Kidney epithelial cell (primary cell): ENCODE data around the gene LPCAT1. TPM values are rescaled to one million over a fixed set of nuclear protein-coding genes. Genes with fewer than 3 reads are reported as not detected.
A peak's percentile ranks its signal among the peaks of the same experiment; 100 is the strongest.

Experiments used
- DNase-seq: peaks from one replicate; pipeline ENCODE4 v3.0.0-alpha.2; 2010; ENCODE audit warnings: low read depth
- H3K27me3 ChIP-seq: 2 replicates; pipeline ENCODE4 v1.6.0; 2011; ENCODE audit warnings: low read length; ENCODE audit not compliant: control insufficient read depth, insufficient read depth
- H3K36me3 ChIP-seq: 2 replicates; pipeline ENCODE4 v1.5.1; 2011; ENCODE audit warnings: low read length; ENCODE audit not compliant: control insufficient read depth, insufficient read depth
- H3K4me3 ChIP-seq: 2 replicates; pipeline ENCODE4 v1.5.1; 2011; ENCODE audit warnings: low read depth, mild to moderate bottlenecking, control low read depth, low read length
- total RNA-seq: library from RNA; depleted of rRNA; stranded (reverse); fragments of >200 nt; gene quantifications from 2 replicates; pipeline ENCODE4 v1.2.3, GENCODE V29; 2015
- TF ChIP-seq, protein P1 (sequence below): IDR thresholded peaks from 2 replicates; pipeline ENCODE4 v1.5.1; 2011; ENCODE audit warnings: mild to moderate bottlenecking, moderate library complexity, low read length, control low read depth, inconsistent platforms; ENCODE audit not compliant: insufficient read depth, poor library complexity, severe bottlenecking

The LPCAT1 gene
- total RNA-seq, 1 donor from 2014 or later, result 87.6 TPM

DNA sequence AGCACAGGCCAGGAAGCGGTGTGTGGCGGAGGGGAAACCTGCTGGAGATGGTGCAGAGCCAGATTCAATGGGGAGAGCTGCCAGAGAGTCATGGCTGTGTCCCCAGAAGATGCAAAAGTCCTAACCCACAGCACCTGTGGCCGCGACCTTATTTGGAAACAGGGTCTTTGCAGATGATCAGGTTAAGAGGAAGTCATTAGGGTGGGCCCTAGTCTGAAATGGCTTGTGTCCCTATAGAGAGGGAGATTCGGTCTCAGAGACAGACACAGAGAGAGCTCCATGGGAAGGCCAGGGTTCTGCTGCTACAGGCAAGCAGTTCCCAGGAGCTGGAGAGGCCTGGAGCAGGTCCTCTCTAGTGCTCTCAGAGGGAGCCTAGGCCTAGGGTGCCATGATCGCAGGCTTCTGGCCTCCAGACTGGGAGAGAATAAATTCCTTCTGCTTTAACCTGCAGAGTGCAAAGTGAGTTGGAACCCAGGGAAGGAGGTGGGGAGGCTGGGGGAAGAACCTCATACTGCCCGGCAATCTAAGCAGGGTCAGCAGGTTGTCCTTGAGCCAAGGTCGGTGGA, 1.9 kb upstream of the LPCAT1 start:
- no peak for DNase-seq
- no peaks in the 10 kb centered on the region for H3K27me3 ChIP-seq
- H3K4me3 ChIP-seq, result no peak overlapping the region
- H3K36me3 ChIP-seq, result no peaks in the 10 kb centered on the region
- TF ChIP-seq, protein P1, sequence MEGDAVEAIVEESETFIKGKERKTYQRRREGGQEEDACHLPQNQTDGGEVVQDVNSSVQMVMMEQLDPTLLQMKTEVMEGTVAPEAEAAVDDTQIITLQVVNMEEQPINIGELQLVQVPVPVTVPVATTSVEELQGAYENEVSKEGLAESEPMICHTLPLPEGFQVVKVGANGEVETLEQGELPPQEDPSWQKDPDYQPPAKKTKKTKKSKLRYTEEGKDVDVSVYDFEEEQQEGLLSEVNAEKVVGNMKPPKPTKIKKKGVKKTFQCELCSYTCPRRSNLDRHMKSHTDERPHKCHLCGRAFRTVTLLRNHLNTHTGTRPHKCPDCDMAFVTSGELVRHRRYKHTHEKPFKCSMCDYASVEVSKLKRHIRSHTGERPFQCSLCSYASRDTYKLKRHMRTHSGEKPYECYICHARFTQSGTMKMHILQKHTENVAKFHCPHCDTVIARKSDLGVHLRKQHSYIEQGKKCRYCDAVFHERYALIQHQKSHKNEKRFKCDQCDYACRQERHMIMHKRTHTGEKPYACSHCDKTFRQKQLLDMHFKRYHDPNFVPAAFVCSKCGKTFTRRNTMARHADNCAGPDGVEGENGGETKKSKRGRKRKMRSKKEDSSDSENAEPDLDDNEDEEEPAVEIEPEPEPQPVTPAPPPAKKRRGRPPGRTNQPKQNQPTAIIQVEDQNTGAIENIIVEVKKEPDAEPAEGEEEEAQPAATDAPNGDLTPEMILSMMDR, result no peak

DNA sequence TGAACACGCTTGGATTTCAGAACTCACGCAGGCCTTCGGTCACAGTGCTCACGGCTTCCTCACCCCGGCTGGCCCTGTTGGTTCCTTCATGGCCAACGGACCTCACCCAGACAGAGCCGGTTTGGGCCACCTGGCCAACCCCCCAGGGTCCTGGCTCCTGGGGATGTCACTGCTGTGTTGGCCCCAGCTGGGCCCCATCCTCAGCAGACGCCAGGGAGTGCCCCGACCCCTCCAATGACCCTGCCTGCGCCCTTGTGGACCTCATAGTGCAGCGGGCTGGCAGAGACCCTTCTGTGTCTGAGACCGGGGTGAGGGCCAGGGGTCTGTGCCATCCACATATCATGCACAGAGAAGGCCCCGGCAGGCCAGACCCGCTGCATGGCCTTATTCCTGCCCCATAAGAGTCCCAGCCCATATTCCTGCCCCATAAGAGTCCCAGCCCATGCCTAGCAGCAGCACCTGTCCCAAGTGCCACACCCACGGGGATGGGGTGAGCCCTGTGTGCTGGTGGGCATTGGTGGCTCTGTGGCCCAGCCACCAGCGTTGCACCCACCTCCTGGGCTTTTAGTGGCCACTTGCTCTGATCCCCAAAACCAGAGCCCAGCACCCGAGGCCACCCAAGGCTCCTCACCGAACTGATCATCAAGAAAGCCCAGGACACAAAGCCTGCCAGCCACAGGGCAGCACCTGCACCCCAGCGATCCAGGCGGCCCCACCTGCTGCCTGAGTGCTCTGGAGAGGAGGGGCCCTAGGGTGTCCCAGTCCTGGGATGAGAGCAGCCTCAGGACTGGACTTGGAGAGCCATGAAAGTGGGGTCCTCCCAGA, 1.3 kb upstream of the LPCAT1 start:
- no peak overlapping the region for H3K4me3 ChIP-seq
- H3K27me3 ChIP-seq, result no peaks in the 10 kb centered on the region
- TF ChIP-seq, protein P1, result no peak
- DNase-seq, result no peak
- no peaks in the 10 kb centered on the region for H3K36me3 ChIP-seq

DNA sequence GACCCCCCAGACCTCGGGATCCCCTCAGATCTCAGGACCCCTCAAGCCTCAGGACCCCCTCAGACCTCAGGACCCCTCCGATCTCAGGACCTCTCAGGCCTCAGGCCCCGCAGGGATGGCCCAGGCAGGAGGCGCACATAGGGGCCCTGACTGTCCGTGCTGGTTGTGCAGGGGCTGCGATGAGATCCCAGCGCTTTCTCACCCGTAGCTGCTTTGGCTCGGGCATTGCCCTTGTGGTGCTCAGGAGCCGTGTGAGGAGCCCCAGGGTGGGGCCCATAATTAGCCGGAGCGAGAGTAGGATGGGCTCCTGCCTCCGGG, 680 bp upstream of the LPCAT1 start:
- H3K36me3 ChIP-seq, result peaks cover 2% of the 10 kb centered on the region
- peak overlapping the region; percentile 71 for H3K4me3 ChIP-seq
- TF ChIP-seq, protein P1, result no peak

DNA sequence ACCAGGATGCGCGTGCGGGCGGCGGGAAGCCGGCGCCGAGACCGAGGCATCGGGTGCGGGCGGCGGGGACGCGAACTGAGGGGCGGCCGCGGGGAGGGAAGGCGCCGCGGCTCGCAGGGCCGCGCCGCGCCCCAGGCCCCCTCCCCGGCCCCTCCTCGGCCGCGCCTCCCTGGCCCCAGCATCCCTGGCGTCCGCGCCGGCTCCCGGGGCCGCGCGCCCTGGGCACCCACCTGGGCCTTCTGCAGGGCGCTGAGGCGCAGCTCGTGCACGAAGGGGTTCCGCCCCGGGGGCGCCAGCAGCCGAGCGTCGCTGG, 324 bp downstream of the LPCAT1 start:
- peaks cover 2% of the 10 kb centered on the region for H3K36me3 ChIP-seq
- TF ChIP-seq, protein P1, result no peak

More for the DNA sequence above, 680 bp upstream of the LPCAT1 start:
- no peaks in the 10 kb centered on the region for H3K27me3 ChIP-seq
- DNase-seq, result no peak

DNA sequence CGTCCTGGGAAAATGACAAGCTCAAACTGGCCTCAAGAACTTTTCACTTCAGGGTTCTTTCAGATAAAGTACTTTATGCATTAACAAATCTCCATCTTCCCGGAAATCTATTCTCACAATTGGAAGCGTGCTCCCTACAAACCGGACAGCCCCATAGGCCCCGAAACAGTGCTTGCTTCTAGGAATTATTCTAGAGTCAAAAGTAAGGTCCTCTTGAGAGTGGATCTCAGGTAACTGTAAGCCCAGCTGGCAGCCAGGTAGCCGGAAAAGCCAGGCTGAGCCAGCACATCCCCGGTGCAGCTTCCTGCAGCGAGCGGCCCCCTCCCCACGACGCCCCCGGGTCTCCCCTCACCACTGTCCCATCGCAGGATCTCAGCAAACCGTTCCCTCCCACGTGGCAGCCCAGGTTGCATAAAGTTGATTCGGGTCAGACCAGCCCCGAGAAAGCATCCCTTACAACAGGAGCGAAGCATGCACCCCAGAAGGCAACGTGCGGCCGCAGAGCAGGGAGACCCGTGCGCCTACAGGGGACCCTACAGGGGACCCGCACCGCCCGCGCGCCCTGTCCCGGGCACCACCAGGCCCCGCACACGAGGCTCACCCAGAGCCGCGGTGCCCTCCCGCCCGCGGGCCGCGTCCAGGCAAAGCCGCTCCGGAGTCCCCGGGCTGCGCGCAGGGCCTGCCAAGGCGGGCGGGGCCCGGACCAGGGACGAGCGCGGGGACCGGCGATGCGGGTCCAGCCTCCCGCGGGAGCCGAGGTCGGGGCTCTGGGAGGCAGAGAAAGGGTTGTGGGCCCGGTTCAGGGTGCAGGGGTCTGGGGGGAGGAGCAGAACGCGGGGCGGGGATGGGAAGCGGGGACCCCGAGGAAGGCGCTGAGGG, 920 bp downstream of the LPCAT1 start:
- TF ChIP-seq, protein P1, result no peak
- DNase-seq, result no peak
- H3K36me3 ChIP-seq, result peaks cover 2% of the 10 kb centered on the region
- no peaks in the 10 kb centered on the region for H3K27me3 ChIP-seq
- peak overlapping the region; percentile 71 for H3K4me3 ChIP-seq

More for the DNA sequence above, 324 bp downstream of the LPCAT1 start:
- no peak for DNase-seq
- H3K4me3 ChIP-seq, result peak overlapping the region; percentile 71
- no peaks in the 10 kb centered on the region for H3K27me3 ChIP-seq
